Progenitor cell of endocrine pancreas (in vitro differentiated cells): ENCODE measurements around the gene PSMA7. TPM values are rescaled to one million over a fixed set of nuclear protein-coding genes. Genes with fewer than 3 reads are reported as not detected.
A peak's percentile ranks its signal among the peaks of the same experiment; 100 is the strongest.

Experiments used
- DNase-seq: peaks from one replicate; pipeline ENCODE4 v3.0.0; 2021; ENCODE audit warnings: low spot score; ENCODE audit not compliant: unreplicated experiment
- H3K27ac Mint-ChIP-seq: 2 replicates; pipeline ENCODE4 v1.8.0; 2021; ENCODE audit warnings: mild to moderate bottlenecking, moderate library complexity, mixed read lengths
- H3K27me3 Mint-ChIP-seq: 2 replicates; pipeline ENCODE4 v1.8.0; 2021; ENCODE audit warnings: mixed read lengths
- H3K36me3 Mint-ChIP-seq: 2 replicates; pipeline ENCODE4 v1.8.0; 2022; ENCODE audit warnings: mixed read lengths; ENCODE audit not compliant: insufficient read depth
- H3K4me1 Mint-ChIP-seq: 2 replicates; pipeline ENCODE4 v1.8.0; 2021; ENCODE audit warnings: low read depth, mixed read lengths
- H3K4me3 Mint-ChIP-seq: 2 replicates; pipeline ENCODE4 v1.8.0; 2021; ENCODE audit warnings: low read depth, mild to moderate bottlenecking, moderate library complexity, mixed read lengths
- H3K9me3 Mint-ChIP-seq: 2 replicates; pipeline ENCODE4 v1.8.0; 2021; ENCODE audit warnings: low read depth, mixed read lengths
- total RNA-seq: library from RNA; stranded (reverse); gene quantifications from 2 replicates; pipeline ENCODE4 v1.2.1, GENCODE V29; 2021
- TF ChIP-seq, protein P1 (sequence below): fragments of 200-600 bp; sonication (generic); IDR thresholded peaks from one replicate; pipeline ENCODE4 v1.5.0; 2021; ENCODE audit warnings: antibody characterized with exemption, mild to moderate bottlenecking; ENCODE audit not compliant: unreplicated experiment

Gene PSMA7
- total RNA-seq, 1 donor from 2014 or later = 221 TPM

DNA sequence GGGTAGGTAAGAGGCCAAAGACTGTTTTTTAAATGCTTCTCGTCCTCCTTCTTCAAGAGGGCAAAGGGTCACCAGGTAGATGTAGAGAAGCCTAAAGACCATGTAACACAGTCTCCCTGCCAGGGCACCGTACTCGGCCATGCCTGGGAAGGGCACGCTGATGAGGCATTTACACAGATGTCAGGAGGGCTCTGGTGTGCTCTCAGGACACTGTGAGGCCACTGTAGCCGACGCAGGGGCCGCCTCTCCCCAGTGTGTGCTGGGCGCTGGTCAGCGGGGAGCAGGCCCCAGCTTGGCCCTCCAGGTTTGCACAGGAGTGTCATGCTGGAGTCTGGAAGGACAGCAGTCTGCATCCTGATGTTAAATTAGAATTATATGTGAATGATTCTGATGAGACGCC is 32.5 kb upstream of the PSMA7 start:
- Mint-ChIP-seq H3K27ac (no peak overlapping the region), H3K4me1 (no peaks in the 10 kb centered on the region), H3K4me3 (no peak overlapping the region), H3K36me3 (peaks cover 13% of the 10 kb centered on the region), H3K9me3 (no peaks in the 10 kb centered on the region), H3K27me3 (no peaks in the 10 kb centered on the region)
- no peak for DNase-seq
- TF ChIP-seq, protein P1, sequence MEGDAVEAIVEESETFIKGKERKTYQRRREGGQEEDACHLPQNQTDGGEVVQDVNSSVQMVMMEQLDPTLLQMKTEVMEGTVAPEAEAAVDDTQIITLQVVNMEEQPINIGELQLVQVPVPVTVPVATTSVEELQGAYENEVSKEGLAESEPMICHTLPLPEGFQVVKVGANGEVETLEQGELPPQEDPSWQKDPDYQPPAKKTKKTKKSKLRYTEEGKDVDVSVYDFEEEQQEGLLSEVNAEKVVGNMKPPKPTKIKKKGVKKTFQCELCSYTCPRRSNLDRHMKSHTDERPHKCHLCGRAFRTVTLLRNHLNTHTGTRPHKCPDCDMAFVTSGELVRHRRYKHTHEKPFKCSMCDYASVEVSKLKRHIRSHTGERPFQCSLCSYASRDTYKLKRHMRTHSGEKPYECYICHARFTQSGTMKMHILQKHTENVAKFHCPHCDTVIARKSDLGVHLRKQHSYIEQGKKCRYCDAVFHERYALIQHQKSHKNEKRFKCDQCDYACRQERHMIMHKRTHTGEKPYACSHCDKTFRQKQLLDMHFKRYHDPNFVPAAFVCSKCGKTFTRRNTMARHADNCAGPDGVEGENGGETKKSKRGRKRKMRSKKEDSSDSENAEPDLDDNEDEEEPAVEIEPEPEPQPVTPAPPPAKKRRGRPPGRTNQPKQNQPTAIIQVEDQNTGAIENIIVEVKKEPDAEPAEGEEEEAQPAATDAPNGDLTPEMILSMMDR = no peak

DNA sequence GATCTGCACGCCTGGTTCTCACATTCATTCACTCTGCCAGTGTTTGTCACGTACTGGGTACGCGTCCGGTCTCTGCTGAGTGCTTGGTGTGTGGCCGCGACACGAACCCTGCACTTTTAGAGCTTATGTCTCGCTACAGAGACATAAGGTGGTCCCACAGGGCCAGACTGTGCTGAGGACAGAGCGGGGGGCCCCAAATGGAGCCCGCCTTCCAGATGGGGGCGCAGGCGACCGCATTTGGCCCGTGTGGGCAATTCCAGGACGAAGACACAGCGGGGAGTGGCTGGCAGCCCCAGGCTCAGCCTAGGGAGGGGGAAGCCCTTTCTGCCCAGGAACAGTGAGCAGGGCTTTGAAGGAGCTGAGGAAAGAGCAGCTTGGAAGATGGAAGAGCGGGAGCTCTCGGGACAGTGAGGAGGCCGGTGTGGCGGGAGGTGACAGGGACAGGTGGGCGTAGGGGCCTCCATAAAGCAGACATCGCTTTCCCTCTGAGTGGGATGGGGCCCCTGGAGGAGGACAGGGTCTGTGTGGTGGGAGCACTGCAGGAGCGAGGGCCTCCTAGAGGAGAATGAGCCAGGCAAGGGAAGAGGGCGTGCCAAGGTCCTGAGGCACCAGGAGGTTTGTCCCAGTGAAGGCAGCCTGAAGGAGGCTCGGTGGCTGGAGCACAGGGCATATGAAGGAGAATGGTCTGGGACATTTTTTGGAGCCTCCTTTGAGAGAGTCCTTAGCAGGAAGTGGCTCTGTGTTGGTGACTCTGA is 31.9 kb upstream of the PSMA7 start:
- peak overlapping the region; percentile 16 for H3K27ac Mint-ChIP-seq
- peaks cover 13% of the 10 kb centered on the region for H3K36me3 Mint-ChIP-seq
- H3K9me3 Mint-ChIP-seq = no peaks in the 10 kb centered on the region

DNA sequence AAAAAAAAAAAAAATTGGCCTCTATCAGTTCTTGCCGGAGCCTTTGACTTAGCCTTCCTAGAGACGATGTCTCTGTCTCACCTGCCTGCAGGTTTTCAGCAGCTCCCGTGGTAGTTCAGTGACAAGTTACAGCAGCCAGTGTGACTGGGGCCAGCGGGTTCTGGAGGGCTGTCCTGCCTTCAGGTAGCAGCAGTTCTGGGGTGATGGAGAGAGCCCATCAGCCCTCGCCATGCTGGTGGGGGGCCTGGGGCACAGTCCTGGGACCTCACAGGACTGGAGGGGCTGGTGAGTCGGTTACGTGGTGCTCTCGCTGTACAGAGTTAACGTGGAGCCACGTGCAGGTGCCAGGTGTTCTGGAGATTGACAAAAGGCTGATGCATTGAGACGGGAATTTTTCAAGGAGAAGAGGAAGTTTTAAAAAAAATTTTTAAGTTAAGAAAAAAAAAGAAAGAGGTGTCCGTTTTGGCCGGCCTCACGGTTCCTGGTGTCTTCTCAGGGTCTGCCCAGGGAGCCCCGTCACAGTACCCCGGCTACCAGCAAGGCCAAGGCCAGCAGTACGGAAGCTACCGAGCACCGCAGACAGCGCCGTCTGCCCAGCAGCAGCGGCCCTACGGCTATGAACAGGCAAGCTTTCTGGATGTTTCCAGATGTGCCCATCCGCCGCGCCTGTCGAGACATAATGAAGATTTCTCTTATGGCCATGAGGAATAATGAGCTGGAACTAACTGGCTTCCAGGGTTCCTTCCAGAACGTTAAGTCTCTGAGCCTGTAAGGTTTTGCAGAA is 31.0 kb upstream of the PSMA7 start:
- no peak for DNase-seq
- no peak overlapping the region for H3K27ac Mint-ChIP-seq

More for the DNA sequence above, 31.9 kb upstream of the PSMA7 start:
- TF ChIP-seq, protein P1 = no peak
- DNase-seq = no peak
- Mint-ChIP-seq H3K27me3 (no peaks in the 10 kb centered on the region), H3K4me1 (no peaks in the 10 kb centered on the region), H3K4me3 (no peak overlapping the region)

DNA sequence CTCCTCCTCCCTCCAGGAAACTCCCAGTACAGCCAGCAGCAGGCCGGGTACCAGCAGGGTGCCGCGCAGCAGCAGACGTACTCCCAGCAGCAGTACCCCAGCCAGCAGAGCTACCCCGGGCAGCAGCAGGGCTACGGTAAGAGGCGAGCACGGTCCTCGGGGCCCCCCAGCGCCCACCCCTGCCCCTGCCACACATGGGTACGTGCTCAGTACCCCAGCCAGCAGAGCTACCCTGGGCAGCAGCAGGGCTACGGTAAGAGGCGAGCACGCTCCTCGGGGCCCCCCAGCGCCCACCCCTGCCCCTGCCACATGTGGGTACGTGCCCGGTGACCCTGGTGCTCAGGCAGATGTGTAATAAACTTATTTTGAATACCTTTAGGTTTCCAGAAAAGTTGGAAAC is 29.5 kb upstream of the PSMA7 start:
- DNase-seq = no peak
- H3K27ac Mint-ChIP-seq = no peak overlapping the region
- H3K36me3 Mint-ChIP-seq = peaks cover 13% of the 10 kb centered on the region
- TF ChIP-seq, protein P1 = no peak
- H3K4me3 Mint-ChIP-seq = no peak overlapping the region
- H3K4me1 Mint-ChIP-seq = no peaks in the 10 kb centered on the region
- no peaks in the 10 kb centered on the region for H3K27me3 Mint-ChIP-seq
- no peaks in the 10 kb centered on the region for H3K9me3 Mint-ChIP-seq

More for the DNA sequence above, 31.0 kb upstream of the PSMA7 start:
- TF ChIP-seq, protein P1 = no peak
- no peaks in the 10 kb centered on the region for H3K27me3 Mint-ChIP-seq
- H3K36me3 Mint-ChIP-seq = peaks cover 13% of the 10 kb centered on the region
- no peaks in the 10 kb centered on the region for H3K9me3 Mint-ChIP-seq
- H3K4me3 Mint-ChIP-seq = no peak overlapping the region
- H3K4me1 Mint-ChIP-seq = no peaks in the 10 kb centered on the region

DNA sequence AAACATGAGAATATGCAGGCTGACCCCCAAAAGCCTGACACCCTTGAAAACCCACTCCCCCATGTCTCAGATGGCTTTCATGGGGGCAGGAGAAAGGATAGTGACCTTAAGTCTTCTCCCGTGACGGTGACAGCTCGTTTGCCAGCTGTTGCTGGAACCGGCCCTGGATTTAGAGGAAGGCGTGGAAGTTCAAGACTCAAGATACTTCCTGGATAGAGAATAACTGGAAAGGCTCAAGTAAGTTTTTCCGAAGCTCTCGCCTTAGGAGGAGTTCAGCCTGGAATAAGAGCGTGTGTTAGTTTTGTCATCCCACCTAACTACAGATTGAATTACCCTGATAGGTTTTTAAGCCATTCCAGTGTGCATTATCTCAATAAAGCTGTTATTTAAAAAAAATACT is 28.1 kb upstream of the PSMA7 start:
- Mint-ChIP-seq H3K4me3 (no peak overlapping the region), H3K27me3 (no peaks in the 10 kb centered on the region), H3K36me3 (peaks cover 13% of the 10 kb centered on the region), H3K27ac (no peak overlapping the region), H3K4me1 (no peaks in the 10 kb centered on the region), H3K9me3 (no peaks in the 10 kb centered on the region)
- TF ChIP-seq, protein P1 = no peak
- DNase-seq = no peak
